ENCODE data around the gene HNF4A.
"Not testable (repeated sequence)": the region's sequence is repeated elsewhere in the genome, so short reads cannot be mapped to it uniquely, and the experiment has no call there.

The HNF4A gene

DNA sequence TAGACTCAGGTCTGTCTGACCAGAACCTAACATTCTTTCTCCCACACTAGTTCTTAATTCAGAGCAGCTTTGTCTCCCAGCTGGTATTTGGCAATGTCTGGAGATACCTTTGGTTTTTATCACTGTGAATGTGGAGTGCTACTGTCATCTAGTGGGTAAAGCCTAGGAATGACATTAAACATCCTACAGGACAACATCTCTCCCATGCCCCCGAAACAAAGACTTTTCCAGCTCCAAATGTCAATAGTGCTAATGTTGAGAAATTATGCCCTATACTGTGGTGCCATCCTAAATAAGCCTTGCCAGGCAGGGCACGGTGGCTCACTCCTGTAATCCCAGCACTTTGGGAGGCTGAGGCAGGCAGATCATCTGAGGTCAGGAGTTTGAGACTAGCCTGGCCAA is 116.0 kb downstream of the HNF4A start:
- DNase-seq = no peak

DNA sequence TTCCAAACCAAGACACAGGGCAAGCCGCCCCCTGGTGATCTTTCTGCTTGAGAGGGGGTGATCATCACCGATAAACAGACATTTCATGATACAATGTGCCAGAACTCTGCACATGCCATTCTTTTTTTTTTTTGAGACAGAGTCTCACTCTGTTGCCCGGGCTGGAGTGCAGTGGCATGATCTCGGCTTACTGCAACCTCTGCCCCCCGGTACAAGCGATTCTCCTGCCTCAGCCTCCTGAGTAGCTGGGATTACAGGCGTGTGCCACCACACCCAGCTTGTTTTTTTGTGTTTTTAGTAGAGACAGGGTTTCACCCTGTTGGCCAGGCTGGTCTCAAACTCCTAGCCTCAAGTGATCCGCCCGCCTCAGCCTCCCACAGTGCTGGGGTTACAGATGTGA is 116.8 kb downstream of the HNF4A start:
- not testable (repeated sequence) for DNase-seq

DNA sequence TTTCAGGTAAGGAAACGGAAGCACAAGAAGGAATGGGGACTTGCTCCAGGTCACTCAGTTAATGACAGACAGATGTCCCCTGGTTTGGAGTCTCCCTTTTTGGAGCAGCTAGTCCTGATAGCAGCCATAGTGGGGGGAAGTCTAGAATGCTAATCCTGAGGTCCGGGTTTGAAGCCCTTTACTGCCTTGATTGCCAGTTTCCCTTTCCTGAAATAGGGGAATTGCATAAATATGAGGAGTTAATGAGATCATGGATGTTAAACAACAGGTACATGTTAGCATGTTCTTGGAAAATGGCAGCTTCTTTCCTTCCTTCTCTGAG is 119.8 kb downstream of the HNF4A start:
- no peak for DNase-seq

DNA sequence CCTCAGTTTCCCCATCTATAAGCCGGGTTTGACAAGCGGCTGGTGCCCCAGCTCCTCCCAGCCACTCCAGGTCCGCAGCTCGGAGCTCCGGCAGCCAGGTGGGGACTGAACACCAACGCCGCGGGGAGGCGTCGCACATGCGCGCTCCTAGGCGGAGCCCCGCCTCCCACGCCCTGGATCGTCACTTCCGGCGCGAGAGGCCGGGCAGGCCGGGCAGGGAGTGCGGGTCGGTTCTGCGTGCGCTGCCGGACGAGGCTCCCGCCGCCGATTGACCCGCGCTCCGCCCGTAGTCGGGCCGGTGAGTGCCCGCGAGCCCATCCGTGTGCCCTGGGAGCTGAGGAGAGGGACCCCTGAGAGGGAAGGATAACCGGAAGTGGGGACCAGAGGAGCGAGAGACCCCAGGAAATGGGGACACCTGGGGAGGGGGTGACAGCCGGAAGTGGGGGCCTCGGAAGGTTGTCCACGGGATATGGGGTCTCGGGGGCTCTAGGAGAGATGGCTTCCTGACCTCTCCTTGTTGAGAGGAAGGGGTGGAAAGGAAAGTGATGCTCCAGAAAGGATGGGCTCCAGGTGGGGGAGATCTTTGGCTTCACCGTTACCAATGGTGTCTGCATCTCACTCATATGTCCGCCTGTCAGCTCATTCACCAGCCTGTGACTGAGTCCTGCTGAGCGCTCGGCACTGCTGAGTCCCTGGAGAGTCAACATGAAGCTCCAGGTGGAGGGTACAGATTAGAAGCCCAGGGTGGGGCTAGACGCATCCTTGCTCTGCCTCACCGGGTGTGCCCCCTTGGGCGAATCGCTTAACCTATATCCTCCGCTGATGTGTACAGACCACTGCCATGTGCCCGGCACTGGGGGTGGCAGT is 120.4 kb downstream of the HNF4A start, which contains the start of gene TTPAL:
TSS of gene TTPAL (plus strand) at position 181 of the 867 bp plus-strand sequence. CDS start 4,126 bp downstream, outside the sequence.
- DNase-seq = peak; percentile 82 to 90

DNA sequence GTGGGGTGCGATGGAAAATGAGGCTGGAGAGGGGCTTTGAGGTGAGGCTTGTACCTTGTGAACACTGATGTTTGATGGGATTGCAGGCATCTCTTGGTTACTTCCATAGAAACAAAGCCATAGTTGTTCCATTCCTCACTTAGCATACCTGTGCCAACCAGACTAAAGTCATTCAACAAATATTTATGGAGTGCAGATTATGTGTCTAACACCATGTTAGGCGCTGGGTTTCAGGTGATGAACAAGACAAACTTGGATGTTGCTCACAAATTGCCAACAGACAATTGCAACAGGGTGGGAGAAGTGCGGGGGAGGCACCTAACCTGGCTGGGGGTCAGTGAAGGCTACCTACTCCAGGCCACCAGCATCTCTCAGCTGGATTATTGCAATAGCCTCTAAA is 121.7 kb downstream of the HNF4A start:
- DNase-seq = no peak

DNA sequence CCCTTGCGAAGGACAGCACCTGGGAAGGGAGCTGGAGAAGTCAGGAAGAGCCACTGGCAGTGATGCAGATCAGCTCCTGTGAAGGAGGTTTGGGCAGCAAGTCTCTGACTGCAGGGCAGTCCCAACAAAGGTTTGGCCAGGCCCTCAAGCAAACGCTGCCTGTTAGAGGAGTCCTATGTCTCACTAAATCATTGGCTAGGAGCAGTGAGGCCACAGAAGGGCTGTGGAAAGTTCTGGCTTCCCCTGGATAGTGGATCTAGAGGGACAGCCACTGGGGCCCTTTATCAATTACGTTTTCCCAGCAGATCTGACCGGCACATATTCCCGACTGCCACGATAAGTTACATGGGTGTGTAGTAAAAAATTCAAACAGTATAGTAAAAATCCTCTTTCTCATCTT is 122.7 kb downstream of the HNF4A start:
- DNase-seq = no peak

DNA sequence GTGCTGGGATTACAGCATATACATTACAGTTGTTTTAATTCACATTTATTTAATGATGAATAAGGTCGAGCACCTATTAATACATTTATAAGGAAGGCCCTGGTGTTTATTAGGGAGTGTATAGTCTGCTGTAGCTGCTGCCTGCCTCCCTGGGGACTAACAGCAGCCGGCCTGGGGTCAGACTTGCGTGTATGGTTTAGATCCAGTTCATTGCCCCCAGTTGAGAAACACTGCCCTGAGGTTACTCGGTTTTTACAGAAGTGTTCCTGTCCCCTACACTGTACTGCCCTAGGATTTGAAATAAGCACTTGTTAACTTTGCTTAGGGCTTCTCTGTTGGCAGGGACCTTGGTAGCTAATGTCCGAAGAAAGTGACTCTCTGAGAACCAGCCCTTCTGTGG is 124.1 kb downstream of the HNF4A start:
- no peak for DNase-seq

DNA sequence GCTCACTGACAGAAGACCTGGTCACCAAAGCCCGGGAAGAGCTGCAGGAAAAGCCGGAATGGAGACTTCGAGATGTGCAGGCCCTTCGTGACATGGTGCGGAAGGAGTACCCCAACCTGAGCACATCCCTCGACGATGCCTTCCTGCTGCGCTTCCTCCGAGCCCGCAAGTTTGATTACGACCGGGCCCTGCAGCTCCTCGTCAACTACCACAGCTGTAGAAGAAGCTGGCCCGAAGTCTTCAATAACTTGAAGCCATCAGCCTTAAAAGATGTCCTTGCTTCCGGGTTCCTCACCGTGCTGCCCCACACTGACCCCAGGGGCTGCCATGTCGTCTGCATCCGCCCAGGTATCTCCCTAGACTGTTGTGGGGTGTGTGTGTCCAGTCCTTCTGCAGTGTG is 124.6 kb downstream of the HNF4A start:
- DNase-seq = no peak

DNA sequence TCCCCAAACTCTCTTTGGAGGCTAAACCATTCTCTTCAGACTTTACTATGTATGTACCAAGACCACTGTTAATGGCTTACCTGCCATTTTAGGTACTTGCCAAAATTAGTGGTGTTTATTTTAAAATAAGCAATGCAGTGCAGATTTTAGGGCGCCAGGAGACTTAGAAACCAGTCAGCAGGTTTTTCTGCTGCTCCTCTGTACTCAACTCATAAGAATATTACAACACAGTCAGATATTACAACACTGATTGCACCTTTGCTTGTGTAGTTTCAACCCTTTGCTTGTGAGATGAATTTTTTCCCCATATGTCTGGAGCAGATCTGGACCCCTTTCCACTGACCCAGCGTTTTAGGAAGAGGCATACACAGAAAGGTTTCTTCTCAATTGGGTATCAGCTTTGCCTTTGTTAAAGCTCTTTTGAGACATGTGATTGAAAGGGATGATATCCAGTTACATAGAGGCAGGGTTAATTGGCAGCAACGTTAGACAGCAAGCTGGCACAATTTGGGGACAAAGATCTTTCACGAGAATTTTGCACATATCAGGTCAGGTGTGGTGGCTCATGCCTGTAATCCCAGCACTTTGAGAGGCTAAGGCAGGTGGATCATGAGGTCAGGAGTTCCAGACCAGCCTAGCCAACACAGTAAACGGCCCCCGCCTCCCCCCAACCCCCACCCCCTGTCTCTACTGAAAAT is 126.4 kb downstream of the HNF4A start:
- no peak for DNase-seq

DNA sequence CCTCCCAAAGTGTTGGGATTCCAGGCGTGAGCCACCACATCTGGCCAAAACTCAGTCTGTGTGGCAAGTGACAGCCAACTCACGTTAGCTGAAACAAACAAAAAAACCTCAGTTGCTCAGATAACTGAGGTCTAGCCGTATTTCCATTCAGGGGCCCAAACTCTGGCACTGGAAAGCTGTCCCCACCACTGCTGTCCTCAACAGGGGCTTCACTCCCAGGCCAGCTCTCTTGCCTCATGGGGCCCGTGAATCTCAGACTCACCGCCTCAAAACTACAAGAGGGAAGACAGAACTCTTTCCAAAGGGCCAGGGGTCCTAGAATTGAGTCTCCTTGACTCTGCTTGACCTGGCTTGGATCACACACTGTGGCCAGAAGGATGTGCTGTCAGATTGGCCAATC is 127.6 kb downstream of the HNF4A start:
- DNase-seq = no peak
